HepG2 (cell line): ENCODE results near the gene GNGT2. TPM values are rescaled to one million over a fixed set of nuclear protein-coding genes. Genes with fewer than 3 reads are reported as not detected.

Experiments used
- HOXA5 ChIP-seq: sonication (generic); formaldehyde crosslinking; IDR thresholded peaks from 2 replicates; pipeline ENCODE4 v1.4.0; 2020; ENCODE audit warnings: missing genetic modification reagents
- ISX ChIP-seq: sonication (generic); formaldehyde crosslinking; conservative IDR thresholded peaks from 2 replicates; pipeline ENCODE4 v1.5.0; 2020; ENCODE audit warnings: missing genetic modification reagents
- MED8 ChIP-seq: sonication (generic); formaldehyde crosslinking; IDR thresholded peaks from 2 replicates; pipeline ENCODE4 v1.8.1; 2023; ENCODE audit warnings: mild to moderate bottlenecking, missing genetic modification reagents; ENCODE audit not compliant: insufficient replicate concordance
- MTF1 ChIP-seq: sonication (generic); formaldehyde crosslinking; IDR thresholded peaks from 2 replicates; pipeline ENCODE4 v1.5.0; 2020; ENCODE audit warnings: missing genetic modification reagents
- PPARG ChIP-seq: conservative IDR thresholded peaks from 2 replicates; pipeline ENCODE4 v1.6.1; 2016; ENCODE audit warnings: missing biosample characterization, missing genetic modification reagents
- RBFOX2 ChIP-seq: fragments of 200-400 bp; formaldehyde crosslinking; IDR thresholded peaks from 2 replicates; pipeline ENCODE4 v1.6.1; 2017; ENCODE audit warnings: low read depth, mild to moderate bottlenecking, low read length
- SMYD3 ChIP-seq: sonication (generic); formaldehyde crosslinking; IDR thresholded peaks from 2 replicates; pipeline ENCODE4 v1.8.1; 2023; ENCODE audit warnings: mild to moderate bottlenecking, missing genetic modification reagents
- ZBTB3 ChIP-seq: sonication (generic); formaldehyde crosslinking; IDR thresholded peaks from 2 replicates; pipeline ENCODE4 v1.4.0; 2020; ENCODE audit warnings: low read depth, mild to moderate bottlenecking, moderate library complexity, missing genetic modification reagents, borderline replicate concordance
- ZNF33B ChIP-seq: sonication (generic); formaldehyde crosslinking; IDR thresholded peaks from 2 replicates; pipeline ENCODE4 v1.5.1; 2020; ENCODE audit warnings: mild to moderate bottlenecking, missing genetic modification reagents
- ZNF510 ChIP-seq: sonication (generic); formaldehyde crosslinking; IDR thresholded peaks from 2 replicates; pipeline ENCODE4 v1.4.0; 2020; ENCODE audit warnings: low read depth, mild to moderate bottlenecking, missing genetic modification reagents
- ZNF564 ChIP-seq: sonication (generic); formaldehyde crosslinking; IDR thresholded peaks from 2 replicates; pipeline ENCODE4 v1.8.1; 2023; ENCODE audit warnings: mild to moderate bottlenecking, missing genetic modification reagents
- ZNF883 ChIP-seq: sonication (generic); formaldehyde crosslinking; IDR thresholded peaks from 2 replicates; pipeline ENCODE4 v1.5.1; 2020; ENCODE audit warnings: mild to moderate bottlenecking, missing genetic modification reagents; ENCODE audit errors: not compliant biosample characterization
- ZSCAN22 ChIP-seq: sonication (generic); formaldehyde crosslinking; IDR thresholded peaks from 2 replicates; pipeline ENCODE4 v1.4.0; 2020; ENCODE audit warnings: mild to moderate bottlenecking, missing genetic modification reagents
- polyA plus RNA-seq, 8 experiments: library from polyadenylated mRNA; depleted of rRNA in 3 of 8; stranded (reverse) in 7 of 8; unstranded in 1 of 8; fragments of >200 nt; fragmentation: Illumina TruSeq in 4 of 8; extraction: Trizol in 4 of 8; gene quantifications; 2 replicates each; pipeline versions ENCODE4 v1.2.1 to v1.2.3, GENCODE V29; 2011 to 2016; ENCODE audit warnings: low read depth in 4 of 8, missing spikeins in 1 of 8, mixed read lengths in 1 of 8; ENCODE audit not compliant: insufficient read depth in 1 of 8
- total RNA-seq, 5 experiments: library from RNA; depleted of rRNA; stranded (reverse); fragments of >200 nt; fragmentation: Illumina TruSeq; extraction: Trizol; gene quantifications; 2 replicates each; pipeline ENCODE4 v1.2.3, GENCODE V29; 2016; ENCODE audit warnings: low read depth in 1 of 5
- TF ChIP-seq, protein P1 (sequence below): sonication (generic); formaldehyde crosslinking; IDR thresholded peaks from 2 replicates; pipeline ENCODE4 v1.5.0; 2020; ENCODE audit warnings: mild to moderate bottlenecking, missing genetic modification reagents, borderline replicate concordance
- TF ChIP-seq, protein P2 (sequence below): sonication (generic); formaldehyde crosslinking; IDR thresholded peaks from 2 replicates; pipeline ENCODE4 v1.4.0; 2020; ENCODE audit warnings: missing genetic modification reagents
- TF ChIP-seq, protein P3 (sequence below): sonication (generic); formaldehyde crosslinking; conservative IDR thresholded peaks from 2 replicates; pipeline ENCODE4 v1.4.0; 2020; ENCODE audit warnings: missing genetic modification reagents

The GNGT2 gene
- total and polyA plus RNA-seq, 2 of the 13 experiments (the other 11 are each of a cell fraction or from before 2014, with no cell fraction given): not detected

DNA sequence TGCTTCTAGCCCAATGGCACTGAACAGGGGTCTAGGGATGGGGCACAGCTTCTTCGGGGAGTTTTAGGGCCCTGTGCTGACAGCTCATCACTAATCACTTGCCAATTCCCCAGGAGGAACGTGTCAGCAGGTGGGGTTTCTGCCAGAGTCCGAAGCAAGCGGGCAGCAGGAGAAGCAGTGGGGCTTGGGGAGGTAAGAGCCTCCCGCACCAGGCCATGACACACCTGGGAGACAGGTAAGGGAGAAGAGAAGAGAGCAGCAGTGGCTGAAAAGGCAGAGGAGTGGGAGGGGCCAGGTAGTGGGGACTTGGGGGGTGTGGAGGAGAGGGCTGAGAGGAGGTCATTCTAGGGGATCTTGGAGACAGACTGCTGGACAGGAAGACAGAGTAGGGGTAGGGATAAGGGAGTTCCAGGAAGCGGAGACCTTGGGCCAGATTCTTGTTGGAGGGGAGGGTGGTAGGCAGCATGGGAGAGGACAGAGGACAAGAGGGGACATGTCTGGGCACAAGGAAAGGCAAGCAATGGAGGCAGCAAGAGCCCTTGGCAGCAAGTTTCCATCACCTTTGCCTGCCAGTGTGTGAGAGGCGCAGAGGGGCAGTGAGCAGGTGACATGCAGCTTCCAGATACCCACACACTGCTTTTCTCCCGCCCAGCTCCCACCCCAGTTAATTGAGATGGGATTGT is 15.3 kb upstream of the GNGT2 start (continued):
- TF ChIP-seq, protein P1, sequence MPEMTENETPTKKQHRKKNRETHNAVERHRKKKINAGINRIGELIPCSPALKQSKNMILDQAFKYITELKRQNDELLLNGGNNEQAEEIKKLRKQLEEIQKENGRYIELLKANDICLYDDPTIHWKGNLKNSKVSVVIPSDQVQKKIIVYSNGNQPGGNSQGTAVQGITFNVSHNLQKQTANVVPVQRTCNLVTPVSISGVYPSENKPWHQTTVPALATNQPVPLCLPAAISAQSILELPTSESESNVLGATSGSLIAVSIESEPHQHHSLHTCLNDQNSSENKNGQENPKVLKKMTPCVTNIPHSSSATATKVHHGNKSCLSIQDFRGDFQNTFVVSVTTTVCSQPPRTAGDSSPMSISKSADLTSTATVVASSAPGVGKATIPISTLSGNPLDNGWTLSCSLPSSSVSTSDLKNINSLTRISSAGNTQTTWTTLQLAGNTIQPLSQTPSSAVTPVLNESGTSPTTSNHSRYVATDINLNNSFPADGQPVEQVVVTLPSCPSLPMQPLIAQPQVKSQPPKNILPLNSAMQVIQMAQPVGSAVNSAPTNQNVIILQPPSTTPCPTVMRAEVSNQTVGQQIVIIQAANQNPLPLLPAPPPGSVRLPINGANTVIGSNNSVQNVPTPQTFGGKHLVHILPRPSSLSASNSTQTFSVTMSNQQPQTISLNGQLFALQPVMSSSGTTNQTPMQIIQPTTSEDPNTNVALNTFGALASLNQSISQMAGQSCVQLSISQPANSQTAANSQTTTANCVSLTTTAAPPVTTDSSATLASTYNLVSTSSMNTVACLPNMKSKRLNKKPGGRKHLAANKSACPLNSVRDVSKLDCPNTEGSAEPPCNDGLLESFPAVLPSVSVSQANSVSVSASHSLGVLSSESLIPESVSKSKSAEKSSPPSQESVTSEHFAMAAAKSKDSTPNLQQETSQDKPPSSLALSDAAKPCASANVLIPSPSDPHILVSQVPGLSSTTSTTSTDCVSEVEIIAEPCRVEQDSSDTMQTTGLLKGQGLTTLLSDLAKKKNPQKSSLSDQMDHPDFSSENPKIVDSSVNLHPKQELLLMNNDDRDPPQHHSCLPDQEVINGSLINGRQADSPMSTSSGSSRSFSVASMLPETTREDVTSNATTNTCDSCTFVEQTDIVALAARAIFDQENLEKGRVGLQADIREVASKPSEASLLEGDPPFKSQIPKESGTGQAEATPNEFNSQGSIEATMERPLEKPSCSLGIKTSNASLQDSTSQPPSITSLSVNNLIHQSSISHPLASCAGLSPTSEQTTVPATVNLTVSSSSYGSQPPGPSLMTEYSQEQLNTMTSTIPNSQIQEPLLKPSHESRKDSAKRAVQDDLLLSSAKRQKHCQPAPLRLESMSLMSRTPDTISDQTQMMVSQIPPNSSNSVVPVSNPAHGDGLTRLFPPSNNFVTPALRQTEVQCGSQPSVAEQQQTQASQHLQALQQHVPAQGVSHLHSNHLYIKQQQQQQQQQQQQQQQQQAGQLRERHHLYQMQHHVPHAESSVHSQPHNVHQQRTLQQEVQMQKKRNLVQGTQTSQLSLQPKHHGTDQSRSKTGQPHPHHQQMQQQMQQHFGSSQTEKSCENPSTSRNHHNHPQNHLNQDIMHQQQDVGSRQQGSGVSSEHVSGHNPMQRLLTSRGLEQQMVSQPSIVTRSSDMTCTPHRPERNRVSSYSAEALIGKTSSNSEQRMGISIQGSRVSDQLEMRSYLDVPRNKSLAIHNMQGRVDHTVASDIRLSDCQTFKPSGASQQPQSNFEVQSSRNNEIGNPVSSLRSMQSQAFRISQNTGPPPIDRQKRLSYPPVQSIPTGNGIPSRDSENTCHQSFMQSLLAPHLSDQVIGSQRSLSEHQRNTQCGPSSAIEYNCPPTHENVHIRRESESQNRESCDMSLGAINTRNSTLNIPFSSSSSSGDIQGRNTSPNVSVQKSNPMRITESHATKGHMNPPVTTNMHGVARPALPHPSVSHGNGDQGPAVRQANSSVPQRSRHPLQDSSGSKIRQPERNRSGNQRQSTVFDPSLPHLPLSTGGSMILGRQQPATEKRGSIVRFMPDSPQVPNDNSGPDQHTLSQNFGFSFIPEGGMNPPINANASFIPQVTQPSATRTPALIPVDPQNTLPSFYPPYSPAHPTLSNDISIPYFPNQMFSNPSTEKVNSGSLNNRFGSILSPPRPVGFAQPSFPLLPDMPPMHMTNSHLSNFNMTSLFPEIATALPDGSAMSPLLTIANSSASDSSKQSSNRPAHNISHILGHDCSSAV: no peak
- TF ChIP-seq ZNF510 (CRISPR knock-in tag): no peak
- TF ChIP-seq, protein P2, sequence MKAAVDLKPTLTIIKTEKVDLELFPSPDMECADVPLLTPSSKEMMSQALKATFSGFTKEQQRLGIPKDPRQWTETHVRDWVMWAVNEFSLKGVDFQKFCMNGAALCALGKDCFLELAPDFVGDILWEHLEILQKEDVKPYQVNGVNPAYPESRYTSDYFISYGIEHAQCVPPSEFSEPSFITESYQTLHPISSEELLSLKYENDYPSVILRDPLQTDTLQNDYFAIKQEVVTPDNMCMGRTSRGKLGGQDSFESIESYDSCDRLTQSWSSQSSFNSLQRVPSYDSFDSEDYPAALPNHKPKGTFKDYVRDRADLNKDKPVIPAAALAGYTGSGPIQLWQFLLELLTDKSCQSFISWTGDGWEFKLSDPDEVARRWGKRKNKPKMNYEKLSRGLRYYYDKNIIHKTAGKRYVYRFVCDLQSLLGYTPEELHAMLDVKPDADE (CRISPR knock-in tag): no peak
- TF ChIP-seq ZNF33B: no peak
- TF ChIP-seq ZBTB3 (CRISPR knock-in tag): no peak
- no peak for TF ChIP-seq MTF1 (CRISPR knock-in tag)
- TF ChIP-seq RBFOX2: no peak
- TF ChIP-seq ZSCAN22: no peak
- TF ChIP-seq SMYD3 (CRISPR knock-in tag): no peak
- no peak for TF ChIP-seq PPARG (CRISPR knock-in tag)
- no peak for TF ChIP-seq ISX (CRISPR knock-in tag)
- TF ChIP-seq MED8 (CRISPR knock-in tag): no peak
- no peak for TF ChIP-seq HOXA5
- TF ChIP-seq ZNF883 (CRISPR knock-in tag): no peak
- no peak for TF ChIP-seq ZNF564
- TF ChIP-seq, protein P3, sequence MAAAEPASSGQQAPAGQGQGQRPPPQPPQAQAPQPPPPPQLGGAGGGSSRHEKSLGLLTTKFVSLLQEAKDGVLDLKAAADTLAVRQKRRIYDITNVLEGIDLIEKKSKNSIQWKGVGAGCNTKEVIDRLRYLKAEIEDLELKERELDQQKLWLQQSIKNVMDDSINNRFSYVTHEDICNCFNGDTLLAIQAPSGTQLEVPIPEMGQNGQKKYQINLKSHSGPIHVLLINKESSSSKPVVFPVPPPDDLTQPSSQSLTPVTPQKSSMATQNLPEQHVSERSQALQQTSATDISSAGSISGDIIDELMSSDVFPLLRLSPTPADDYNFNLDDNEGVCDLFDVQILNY (CRISPR knock-in tag): no peak
